Activated CD4-positive, alpha-beta T cell treated with anti-CD3 and anti-CD28 coated beads, Interleukin-2, amount 10 ng/mL, durations not matched to agents 24 days and 14 days (primary cell): Measurements from ENCODE around the gene TCEANC. TPM values are rescaled to one million over a fixed set of nuclear protein-coding genes. Genes with fewer than 3 reads are reported as not detected.
"Not testable (repeated sequence)": the region's sequence is repeated elsewhere in the genome, so short reads cannot be mapped to it uniquely, and the experiment has no call there.

Experiments
- DNase-seq: peaks from one replicate; pipeline ENCODE4 v3.0.0; 2022
- H3K27ac Mint-ChIP-seq: one replicate; pipeline ENCODE4 v1.8.0; 2022; ENCODE audit warnings: mild to moderate bottlenecking, mixed read lengths
- H3K27me3 Mint-ChIP-seq: one replicate; pipeline ENCODE4 v1.8.0; 2022; ENCODE audit warnings: mixed read lengths
- H3K36me3 Mint-ChIP-seq: one replicate; pipeline ENCODE4 v1.8.0; 2022; ENCODE audit warnings: low read depth, mild to moderate bottlenecking, mixed read lengths
- H3K4me1 Mint-ChIP-seq: one replicate; pipeline ENCODE4 v1.8.0; 2021; ENCODE audit warnings: mixed read lengths
- H3K4me3 Mint-ChIP-seq: one replicate; pipeline ENCODE4 v1.8.0; 2022; ENCODE audit warnings: mild to moderate bottlenecking, moderate library complexity, mixed read lengths
- H3K9me3 Mint-ChIP-seq: one replicate; pipeline ENCODE4 v1.8.0; 2021; ENCODE audit warnings: mixed read lengths
- intact Hi-C: fragments of 100-400 bp; cut with micrococcal nuclease; formaldehyde crosslinking; loops from one replicate; pipeline ENCODE4 v1.15.1; 2023
- total RNA-seq: library from RNA; stranded (reverse); gene quantifications from 2 replicates; pipeline ENCODE4 v1.2.3, GENCODE V29; 2022

TCEANC gene
- total RNA-seq, 1 donor from 2014 or later, result 4.2 TPM

DNA sequence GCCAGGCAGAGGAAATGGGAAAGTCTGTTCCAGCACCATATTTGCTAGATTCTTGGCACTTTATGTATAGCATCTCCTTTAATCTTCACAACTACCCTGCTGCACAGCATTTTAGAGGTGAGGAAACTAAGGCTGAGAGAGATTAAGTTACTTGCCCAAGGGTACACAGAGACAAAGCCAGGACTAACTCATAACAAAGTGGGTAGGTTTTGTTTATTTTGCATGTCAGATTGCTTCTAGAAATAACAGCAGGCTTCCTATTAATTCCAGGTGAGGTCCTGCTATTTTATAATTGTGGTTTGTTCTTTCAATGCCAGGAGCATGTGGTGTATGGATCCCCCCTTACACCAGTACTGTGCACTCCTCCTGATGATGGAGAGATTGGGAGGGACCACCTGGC lies 15.0 kb downstream of the TCEANC start:
- intact Hi-C loops, result loop anchor here (2.0 kb wide), 1 partner anchor 15 kb away; the partner anchor contains the start of gene TCEANC
- DNase-seq, result no peak
- no peaks in the 10 kb centered on the region for H3K27me3 Mint-ChIP-seq
- H3K4me3 Mint-ChIP-seq, result no peak overlapping the region
- no peak overlapping the region for H3K27ac Mint-ChIP-seq
- peaks cover 11% of the 10 kb centered on the region for H3K4me1 Mint-ChIP-seq
- no peaks in the 10 kb centered on the region for H3K9me3 Mint-ChIP-seq
- H3K36me3 Mint-ChIP-seq, result peaks cover 18% of the 10 kb centered on the region

DNA sequence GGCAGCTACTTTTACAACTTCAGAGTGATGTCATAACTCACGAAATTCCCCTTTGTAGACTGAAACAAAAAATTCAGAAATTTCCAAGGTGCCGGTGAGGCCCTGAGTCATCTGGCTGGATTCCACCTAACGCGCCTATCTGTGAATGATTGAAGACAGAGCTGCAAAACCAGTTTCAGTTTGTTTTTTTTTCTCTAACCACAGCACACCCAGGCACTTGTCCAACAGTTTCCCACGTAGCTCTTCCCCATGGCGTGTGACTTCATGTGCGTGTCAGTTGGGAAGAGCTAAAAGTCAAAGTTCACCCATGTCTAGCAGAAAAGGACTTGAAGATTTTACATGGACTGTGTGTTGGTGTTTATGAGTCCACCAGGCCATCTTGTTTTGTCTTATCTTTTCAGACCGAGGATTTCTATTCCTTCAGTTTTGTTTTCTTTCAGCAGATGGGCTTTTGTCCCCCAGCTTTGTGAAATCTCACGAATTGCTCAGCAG lies 16.4 kb downstream of the TCEANC start:
- Mint-ChIP-seq H3K4me3 (peak overlapping the region; percentile 63), H3K27ac (peak overlapping the region; percentile 93), H3K9me3 (no peaks in the 10 kb centered on the region), H3K27me3 (no peaks in the 10 kb centered on the region), H3K4me1 (peaks cover 11% of the 10 kb centered on the region), H3K36me3 (peaks cover 21% of the 10 kb centered on the region)
- intact Hi-C loops, result loop anchor here (1.0 to 2.0 kb wide), 3 partner anchors 16 to 358 kb away; partner anchors contain the start of gene TCEANC
- DNase-seq, result peak; percentile 75

- Mint-ChIP-seq H3K36me3 (peaks cover 21% of the 10 kb centered on the region), H3K27ac (peak overlapping the region; percentile 93), H3K4me1 (peaks cover 11% of the 10 kb centered on the region)
- intact Hi-C loops, result loop anchor here (1.0 to 2.0 kb wide), 3 partner anchors 17 to 358 kb away; partner anchors contain the start of gene TCEANC
- H3K9me3 Mint-ChIP-seq, H3K4me3 Mint-ChIP-seq, DNase-seq, H3K27me3 Mint-ChIP-seq: not testable (repeated sequence)
These were observed 16.8 kb downstream of the TCEANC start for GRCh38 chrX:13669755-13670154.

DNA sequence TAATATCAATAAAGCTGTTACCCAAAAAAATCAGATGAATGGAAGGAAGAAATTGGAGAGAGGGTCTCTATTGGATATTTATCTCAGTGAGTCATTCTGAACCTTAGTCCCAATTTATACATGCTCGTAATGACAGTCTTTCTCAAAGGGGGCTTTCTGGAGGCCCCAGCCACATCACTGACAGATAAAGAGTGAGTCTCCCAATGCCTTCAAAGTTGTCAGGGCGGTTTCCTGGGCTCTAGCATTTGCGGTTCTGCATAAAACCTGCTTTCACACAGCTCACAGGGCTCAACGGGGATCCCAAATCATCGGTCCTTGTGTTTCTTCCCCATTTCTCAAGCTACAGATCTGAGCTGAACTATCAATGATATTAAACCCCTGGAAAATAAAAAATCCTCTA lies 17.3 kb downstream of the TCEANC start:
- H3K4me3 Mint-ChIP-seq, result no peak overlapping the region
- peaks cover 21% of the 10 kb centered on the region for H3K36me3 Mint-ChIP-seq
- H3K4me1 Mint-ChIP-seq, result peaks cover 11% of the 10 kb centered on the region
- intact Hi-C loops, result no loop called here
- no peak for DNase-seq
- no peak overlapping the region for H3K27ac Mint-ChIP-seq
- H3K9me3 Mint-ChIP-seq, result no peaks in the 10 kb centered on the region
- no peaks in the 10 kb centered on the region for H3K27me3 Mint-ChIP-seq

GRCh38 chrX:13673016-13673415 lies 20.1 kb downstream of the TCEANC start:
- no peak overlapping the region for H3K4me3 Mint-ChIP-seq
- intact Hi-C loops, result no loop called here
- H3K9me3 Mint-ChIP-seq, result no peaks in the 10 kb centered on the region

GRCh38 chrX:13676885-13677284 lies 23.9 kb downstream of the TCEANC start:
- H3K9me3 Mint-ChIP-seq, result no peaks in the 10 kb centered on the region
- intact Hi-C loops, result no loop called here
- no peaks in the 10 kb centered on the region for H3K27me3 Mint-ChIP-seq
- H3K4me3 Mint-ChIP-seq, result no peak overlapping the region
- H3K36me3 Mint-ChIP-seq, result peaks cover 10% of the 10 kb centered on the region
- no peak overlapping the region for H3K27ac Mint-ChIP-seq
- H3K4me1 Mint-ChIP-seq, result peaks cover 1% of the 10 kb centered on the region
- no peak for DNase-seq

More at GRCh38 chrX:13673016-13673415, 20.1 kb downstream of the TCEANC start:
- Mint-ChIP-seq H3K27me3 (no peaks in the 10 kb centered on the region), H3K36me3 (peaks cover 17% of the 10 kb centered on the region), H3K27ac (no peak overlapping the region), H3K4me1 (peaks cover 11% of the 10 kb centered on the region)
- DNase-seq, result no peak

DNA sequence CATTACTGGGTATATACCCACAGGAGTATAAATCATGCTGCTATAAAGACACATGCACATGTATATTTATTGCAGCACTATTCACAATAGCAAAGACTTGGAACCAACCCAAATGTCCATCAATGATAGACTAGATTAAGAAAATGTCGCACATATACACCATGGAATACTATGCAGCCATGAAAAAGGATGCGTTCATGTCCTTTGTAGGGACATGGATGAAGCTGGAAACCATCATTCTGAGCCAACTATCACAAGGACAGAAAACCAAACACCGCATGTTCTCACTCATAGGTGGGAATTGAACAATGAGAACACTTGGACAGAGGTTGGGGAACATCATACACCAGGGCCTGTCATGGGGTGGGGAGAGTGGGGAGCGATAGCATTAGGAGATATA lies 26.8 kb downstream of the TCEANC start:
- H3K36me3 Mint-ChIP-seq, result peaks cover 12% of the 10 kb centered on the region
- H3K27ac Mint-ChIP-seq, intact Hi-C loops, H3K4me3 Mint-ChIP-seq, H3K4me1 Mint-ChIP-seq, H3K9me3 Mint-ChIP-seq, H3K27me3 Mint-ChIP-seq, DNase-seq: not testable (repeated sequence)

DNA sequence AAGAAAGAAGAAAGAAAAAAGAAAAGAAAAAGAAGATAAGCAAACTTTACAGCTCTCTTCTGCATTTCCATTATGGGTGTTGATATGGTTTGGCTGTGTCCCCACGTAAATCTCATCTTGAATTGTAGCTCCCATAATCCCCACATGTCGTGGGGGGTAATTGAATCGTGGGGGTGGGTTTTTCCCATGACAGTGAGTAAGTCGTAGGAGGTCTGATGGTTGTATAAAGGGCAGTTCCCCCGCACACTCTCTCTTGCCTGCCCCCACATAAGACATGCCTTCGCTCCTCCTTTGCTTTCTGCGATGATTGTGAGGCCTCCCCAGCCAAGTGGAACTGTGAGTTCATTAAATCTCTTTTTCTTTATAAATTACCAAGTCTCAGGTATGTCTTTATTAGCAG lies 28.7 kb downstream of the TCEANC start:
- Mint-ChIP-seq H3K4me3 (no peak overlapping the region), H3K4me1 (peaks cover 5% of the 10 kb centered on the region), H3K36me3 (peaks cover 12% of the 10 kb centered on the region), H3K9me3 (no peaks in the 10 kb centered on the region), H3K27ac (no peak overlapping the region), H3K27me3 (no peaks in the 10 kb centered on the region)
- intact Hi-C loops, result no loop called here
- DNase-seq, result no peak

- intact Hi-C loops, result no loop called here
- DNase-seq, result no peak
- no peak overlapping the region for H3K27ac Mint-ChIP-seq
These were observed 31.4 kb downstream of the TCEANC start for GRCh38 chrX:13684361-13684760.

GRCh38 chrX:13685126-13685763 lies 32.3 kb downstream of the TCEANC start:
- no peak for DNase-seq
- Mint-ChIP-seq H3K4me3 (no peak overlapping the region), H3K4me1 (peaks cover 16% of the 10 kb centered on the region), H3K9me3 (no peaks in the 10 kb centered on the region), H3K27ac (no peak overlapping the region), H3K36me3 (peaks cover 10% of the 10 kb centered on the region), H3K27me3 (no peaks in the 10 kb centered on the region)
- intact Hi-C loops, result no loop called here

More at GRCh38 chrX:13684361-13684760, 31.4 kb downstream of the TCEANC start:
- peaks cover 10% of the 10 kb centered on the region for H3K36me3 Mint-ChIP-seq
- H3K4me1 Mint-ChIP-seq, result peaks cover 15% of the 10 kb centered on the region
- H3K27me3 Mint-ChIP-seq, result no peaks in the 10 kb centered on the region
- no peak overlapping the region for H3K4me3 Mint-ChIP-seq
- H3K9me3 Mint-ChIP-seq, result no peaks in the 10 kb centered on the region

DNA sequence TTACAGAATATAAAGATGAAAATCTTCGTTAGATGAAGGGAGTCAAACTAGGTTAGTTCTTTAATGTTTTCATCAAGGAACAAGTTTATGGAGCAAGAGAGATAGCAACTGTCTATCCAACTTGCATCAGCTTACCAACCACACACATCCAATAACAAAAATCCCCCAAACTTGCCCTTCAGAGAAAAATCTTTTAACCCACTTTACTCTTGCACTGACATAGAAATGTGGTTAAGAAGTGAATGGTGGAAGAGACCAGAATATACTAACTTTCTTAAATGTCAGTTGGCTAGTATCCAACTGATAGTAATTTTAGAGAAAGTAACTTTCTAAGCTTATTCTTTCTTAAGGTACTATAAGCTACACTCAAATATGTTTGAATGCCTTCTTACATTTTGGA lies 34.3 kb downstream of the TCEANC start:
- intact Hi-C loops, result no loop called here
- Mint-ChIP-seq H3K9me3 (no peaks in the 10 kb centered on the region), H3K27ac (no peak overlapping the region), H3K36me3 (peaks cover 5% of the 10 kb centered on the region), H3K27me3 (no peaks in the 10 kb centered on the region), H3K4me3 (no peak overlapping the region), H3K4me1 (peaks cover 23% of the 10 kb centered on the region)
- DNase-seq, result no peak

GRCh38 chrX:13688384-13688957 lies 35.5 kb downstream of the TCEANC start:
- peak; percentile 55 for DNase-seq
- intact Hi-C loops, result loop anchor here (1.0 kb wide), 1 partner anchor 19 kb away; no protein-coding TSS in a partner anchor
- H3K27ac Mint-ChIP-seq, result peak overlapping the region; percentile 93
- H3K27me3 Mint-ChIP-seq, result no peaks in the 10 kb centered on the region
- H3K9me3 Mint-ChIP-seq, result no peaks in the 10 kb centered on the region
- peak overlapping the region; percentile 87 for H3K4me3 Mint-ChIP-seq
- H3K4me1 Mint-ChIP-seq, result peaks cover 33% of the 10 kb centered on the region
- peaks cover 5% of the 10 kb centered on the region for H3K36me3 Mint-ChIP-seq

DNA sequence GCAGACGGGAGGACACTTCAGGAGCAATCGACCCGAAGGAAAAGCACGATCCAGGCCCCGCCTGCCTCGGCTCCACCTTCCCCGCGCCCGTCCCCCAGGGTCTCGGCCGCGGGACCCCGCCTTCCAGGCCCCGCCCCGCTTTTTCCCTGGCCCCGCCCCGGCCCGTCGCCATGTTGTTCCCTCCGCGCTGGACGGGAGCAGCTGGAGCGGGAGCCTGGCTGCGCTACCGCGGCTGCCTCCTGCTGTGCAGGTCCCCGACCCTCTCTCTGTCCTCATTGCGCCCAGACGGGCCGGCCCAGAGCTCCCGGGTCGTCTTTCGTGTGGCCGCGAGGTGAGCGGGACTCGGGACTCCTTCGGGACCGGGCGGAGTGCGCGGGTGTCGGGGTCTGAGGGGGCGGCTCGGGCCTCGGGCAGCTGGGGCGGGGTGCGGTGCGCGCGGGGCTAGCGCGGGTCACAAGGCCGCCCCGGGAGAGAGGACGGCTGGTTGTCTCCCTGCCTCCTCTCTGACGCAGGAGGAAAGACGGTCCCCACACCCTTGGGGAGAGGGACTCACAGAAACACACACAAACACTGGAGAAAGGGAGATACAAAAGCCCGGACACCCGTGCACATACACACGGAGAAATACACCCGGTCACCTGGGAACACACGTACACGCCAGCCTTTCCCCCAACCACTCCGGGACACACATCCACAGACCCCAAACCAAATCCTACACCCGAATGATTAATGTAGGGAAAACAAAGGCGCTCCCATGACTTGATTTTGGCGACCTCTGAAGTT lies 36.2 kb downstream of the TCEANC start, which contains the start of gene RAB9A:
TSS of gene RAB9A (plus strand) at position 171 of the 783 bp plus-strand sequence. CDS start 19,619 bp downstream, outside the sequence.
- Mint-ChIP-seq H3K36me3 (peaks cover 4% of the 10 kb centered on the region), H3K4me1 (peaks cover 35% of the 10 kb centered on the region), H3K9me3 (no peaks in the 10 kb centered on the region), H3K27me3 (no peaks in the 10 kb centered on the region), H3K27ac (peak within 1 kb of the TSS; percentile 93), H3K4me3 (peak within 1 kb of the TSS; percentile 87)
- intact Hi-C loops, result loop anchor here (1.0 kb wide), 3 partner anchors 20 to 45 kb away; partner anchors contain the start of genes OFD1 and TRAPPC2
- DNase-seq, result peak; percentile 95
